22Rv1 (cell line): ENCODE results near the gene RNF40.

Experiments
- ZFX ChIP-seq: fragments of 450-650 bp; IDR thresholded peaks from 2 replicates; pipeline ENCODE4 v1.6.1; 2017; ENCODE audit warnings: antibody characterized with exemption, borderline replicate concordance
- TF ChIP-seq, protein P1 (sequence below): fragments of 450-650 bp; IDR thresholded peaks from 2 replicates; pipeline ENCODE4 v1.5.1; 2017; ENCODE audit warnings: mild to moderate bottlenecking

DNA sequence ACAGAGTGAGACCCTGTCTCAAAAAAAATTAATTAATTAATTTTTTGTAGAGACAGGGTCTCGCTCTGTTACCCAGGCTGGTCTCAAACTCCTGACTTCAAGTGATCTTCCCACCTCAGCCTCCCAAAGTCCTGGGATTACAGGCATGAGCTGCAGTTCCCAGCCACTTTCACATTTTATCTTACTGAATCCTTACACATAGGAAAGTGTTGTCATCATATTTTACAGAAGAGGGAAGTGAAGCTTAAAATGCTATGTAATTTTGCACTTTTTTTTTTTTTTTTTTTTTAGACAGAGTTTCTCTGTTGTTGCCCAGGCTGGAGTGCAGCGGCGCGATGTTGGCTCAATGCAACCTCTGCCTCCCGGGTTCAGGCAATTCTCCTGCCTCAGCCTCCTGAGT is 46.0 kb downstream of the RNF40 start:
- TF ChIP-seq, protein P1, sequence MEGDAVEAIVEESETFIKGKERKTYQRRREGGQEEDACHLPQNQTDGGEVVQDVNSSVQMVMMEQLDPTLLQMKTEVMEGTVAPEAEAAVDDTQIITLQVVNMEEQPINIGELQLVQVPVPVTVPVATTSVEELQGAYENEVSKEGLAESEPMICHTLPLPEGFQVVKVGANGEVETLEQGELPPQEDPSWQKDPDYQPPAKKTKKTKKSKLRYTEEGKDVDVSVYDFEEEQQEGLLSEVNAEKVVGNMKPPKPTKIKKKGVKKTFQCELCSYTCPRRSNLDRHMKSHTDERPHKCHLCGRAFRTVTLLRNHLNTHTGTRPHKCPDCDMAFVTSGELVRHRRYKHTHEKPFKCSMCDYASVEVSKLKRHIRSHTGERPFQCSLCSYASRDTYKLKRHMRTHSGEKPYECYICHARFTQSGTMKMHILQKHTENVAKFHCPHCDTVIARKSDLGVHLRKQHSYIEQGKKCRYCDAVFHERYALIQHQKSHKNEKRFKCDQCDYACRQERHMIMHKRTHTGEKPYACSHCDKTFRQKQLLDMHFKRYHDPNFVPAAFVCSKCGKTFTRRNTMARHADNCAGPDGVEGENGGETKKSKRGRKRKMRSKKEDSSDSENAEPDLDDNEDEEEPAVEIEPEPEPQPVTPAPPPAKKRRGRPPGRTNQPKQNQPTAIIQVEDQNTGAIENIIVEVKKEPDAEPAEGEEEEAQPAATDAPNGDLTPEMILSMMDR = no peak
- TF ChIP-seq ZFX = no peak
